NCI-H82 (cell line): ENCODE results near the gene RAD51AP1.

Experiments used
- DNase-seq: peaks from one replicate; lab custom pipeline; 2025; lab: John Stamatoyannopoulos, UW

The RAD51AP1 gene

GRCh38 chr12:4552191-4552590 lies 13.5 kb downstream of the RAD51AP1 start:
- no peak for DNase-seq

- DNase-seq, result no peak
These were observed 15.3 kb downstream of the RAD51AP1 start for GRCh38 chr12:4553943-4554342.

- no peak for DNase-seq
These were observed 17.1 kb downstream of the RAD51AP1 start for GRCh38 chr12:4555804-4556203.

- no peak for DNase-seq
These were observed 18.2 kb downstream of the RAD51AP1 start for GRCh38 chr12:4556735-4557530.

- DNase-seq, result no peak
These were observed 18.9 kb downstream of the RAD51AP1 start for GRCh38 chr12:4557586-4557985.

GRCh38 chr12:4558171-4558570 lies 19.5 kb downstream of the RAD51AP1 start:
- DNase-seq, result no peak

- DNase-seq, result peak; percentile 62
These were observed 23.5 kb downstream of the RAD51AP1 start, which contains the start of gene DYRK4 for GRCh38 chr12:4562034-4562657. Gene DYRK4 (plus strand): TSS chr12:4562208. CDS start chr12:4562246, 38 bp downstream.

- no peak for DNase-seq
These were observed 24.6 kb downstream of the RAD51AP1 start for GRCh38 chr12:4563336-4563735.

GRCh38 chr12:4564818-4565217 lies 26.1 kb downstream of the RAD51AP1 start:
- no peak for DNase-seq

GRCh38 chr12:4566474-4566873 lies 27.8 kb downstream of the RAD51AP1 start:
- no peak for DNase-seq

- no peak for DNase-seq
These were observed 28.6 kb downstream of the RAD51AP1 start for GRCh38 chr12:4567073-4567881.

GRCh38 chr12:4569261-4569660 lies 30.6 kb downstream of the RAD51AP1 start:
- DNase-seq, result no peak

GRCh38 chr12:4572680-4573079 lies 34.0 kb downstream of the RAD51AP1 start:
- DNase-seq, result no peak

- DNase-seq, result peak; percentile 87
These were observed 40.8 kb downstream of the RAD51AP1 start for GRCh38 chr12:4579305-4580102.

- no peak for DNase-seq
These were observed 41.6 kb downstream of the RAD51AP1 start for GRCh38 chr12:4580281-4580688.

GRCh38 chr12:4584281-4584680 lies 45.6 kb downstream of the RAD51AP1 start:
- no peak for DNase-seq

GRCh38 chr12:4584896-4585295 lies 46.2 kb downstream of the RAD51AP1 start:
- DNase-seq, result peak; percentile 15

- DNase-seq, result no peak
These were observed 47.8 kb downstream of the RAD51AP1 start for GRCh38 chr12:4586500-4586899.

- DNase-seq, result no peak
These were observed 48.4 kb downstream of the RAD51AP1 start for GRCh38 chr12:4587108-4587507.

GRCh38 chr12:4588916-4589315 lies 50.2 kb downstream of the RAD51AP1 start:
- no peak for DNase-seq

GRCh38 chr12:4589941-4590340 lies 51.3 kb downstream of the RAD51AP1 start:
- DNase-seq, result no peak

GRCh38 chr12:4591180-4591687 lies 52.5 kb downstream of the RAD51AP1 start:
- peak; percentile 81 for DNase-seq
